Activated T-cell treated with anti-CD3 and anti-CD28 coated beads, Interleukin-2, amount 50 U/mL, for 48 hours (primary cell): ENCODE results near the gene BCOR.

Experiments used
- DNase-seq, 2 experiments: peaks; one replicate each; pipeline ENCODE4 v3.0.0-alpha.2; 2020

BCOR gene

GRCh38 chrX:40097504-40098263 is at the start of gene BCOR:
Gene BCOR, minus strand, starts transcription at chrX:40097958. Its CDS starts 20,029 bp downstream, at chrX:40077929.
- DNase-seq, result peak; percentile 77 to 82

GRCh38 chrX:40147126-40147952 is 49.6 kb upstream of the BCOR start:
- peak in 1 of 2 experiments; percentile 21 for DNase-seq

- DNase-seq, result peak in 1 of 2 experiments; percentile 49
These were observed 48.7 kb upstream of the BCOR start for GRCh38 chrX:40146262-40147125.

GRCh38 chrX:40145923-40146261 is 48.1 kb upstream of the BCOR start:
- no peak for DNase-seq

- DNase-seq, result peak in 1 of 2 experiments; percentile 22
These were observed 47.5 kb upstream of the BCOR start for GRCh38 chrX:40145001-40145922.

GRCh38 chrX:40144576-40144975 is 46.8 kb upstream of the BCOR start:
- DNase-seq, result no peak

- DNase-seq, result no peak
These were observed 46.2 kb upstream of the BCOR start for GRCh38 chrX:40143987-40144386.

GRCh38 chrX:40143001-40143400 is 45.2 kb upstream of the BCOR start:
- no peak for DNase-seq

- DNase-seq, result no peak
These were observed 44.7 kb upstream of the BCOR start for GRCh38 chrX:40142417-40142816.

- no peak for DNase-seq
These were observed 43.1 kb upstream of the BCOR start for GRCh38 chrX:40140706-40141499.

GRCh38 chrX:40132751-40133150 is 35.0 kb upstream of the BCOR start:
- DNase-seq, result peak in 1 of 2 experiments; percentile 19

GRCh38 chrX:40131654-40132337 is 34.0 kb upstream of the BCOR start:
- DNase-seq, result no peak

- DNase-seq, result no peak
These were observed 32.4 kb upstream of the BCOR start for GRCh38 chrX:40130207-40130606.

GRCh38 chrX:40127052-40127451 is 29.3 kb upstream of the BCOR start:
- DNase-seq, result peak in 1 of 2 experiments; percentile 19

GRCh38 chrX:40122487-40122886 is 24.7 kb upstream of the BCOR start:
- no peak for DNase-seq

- DNase-seq, result no peak
These were observed 23.9 kb upstream of the BCOR start for GRCh38 chrX:40121618-40122017.

- DNase-seq, result no peak
These were observed 23.3 kb upstream of the BCOR start for GRCh38 chrX:40120838-40121580.

GRCh38 chrX:40117715-40118285 is 20.0 kb upstream of the BCOR start:
- DNase-seq, result no peak

GRCh38 chrX:40116925-40117324 is 19.2 kb upstream of the BCOR start:
- DNase-seq, result no peak
